T-cell (primary cell): ENCODE results near the gene RYR1. TPM values are rescaled to one million over a fixed set of nuclear protein-coding genes. Genes with fewer than 3 reads are reported as not detected.
"Not testable (repeated sequence)": the region's sequence is repeated elsewhere in the genome, so short reads cannot be mapped to it uniquely, and the experiment has no call there.

Experiments
- ATAC-seq, 4 experiments: fragments of 200-7000 bp in 3 of 4; fragments of 150-1000 bp in 1 of 4; cut with Tn5 transposase; replicated peaks in 1 of 4; 1 replicate in 3 of 4; 2 replicates in 1 of 4; pipeline ENCODE4 v1.10.0; 2021; ENCODE audit warnings: moderate library complexity in 3 of 4, mild to moderate bottlenecking in 2 of 4, moderate number of reproducible peaks in 1 of 4
- CTCF ChIA-PET, 2 donors: fragments of 300-600 bp; sonication (Branson Sonifier 250); formaldehyde crosslinking; loops; one replicate each; lab custom pipeline; 2022; ENCODE audit warnings: antibody characterized with exemption in 2 of 2; lab: Charles Lee
- POLR2A ChIA-PET, 2 donors: fragments of 300-600 bp; sonication (Branson Sonifier 250); formaldehyde crosslinking; loops; one replicate each; lab custom pipeline; 2022; ENCODE audit warnings: antibody characterized with exemption in 2 of 2; lab: Charles Lee
- DNase-seq, 35 experiments: peaks; one replicate each; pipeline versions ENCODE4 v3.0.0 to v3.0.0-alpha.2; 2013 to 2023
- H3K27ac ChIP-seq: one replicate; pipeline ENCODE4 v1.5.1; 2013; ENCODE audit warnings: low read length
- H3K27me3 ChIP-seq, 2 experiments: replicated peaks in 1 of 2; 1 replicate in 1 of 2; 2 replicates in 1 of 2; pipeline versions ENCODE4 v1.6.1 to v1.7.0; 2013; ENCODE audit warnings: low read length in 1 of 2, mixed read lengths in 1 of 2; ENCODE audit not compliant: control insufficient read depth in 2 of 2, insufficient read depth in 2 of 2; ENCODE audit errors: extremely low read depth in 1 of 2
- H3K36me3 ChIP-seq, 2 donors: 1 replicate in 1 of 2; 2 replicates in 1 of 2; pipeline versions ENCODE4 v1.6.1 to v1.7.0; 2013; ENCODE audit warnings: low read length in 1 of 2; ENCODE audit not compliant: control insufficient read depth in 2 of 2, insufficient read depth in 1 of 2; ENCODE audit errors: extremely low read depth in 1 of 2
- H3K4me1 ChIP-seq, 2 experiments: 1 replicate in 1 of 2; 2 replicates in 1 of 2; pipeline versions ENCODE4 v1.6.1 to v1.7.0; 2013; ENCODE audit warnings: low read length in 2 of 2, mixed read lengths in 1 of 2; ENCODE audit not compliant: insufficient read depth in 2 of 2, control insufficient read depth in 1 of 2; ENCODE audit errors: extremely low read depth in 1 of 2
- H3K4me3 ChIP-seq, 2 donors: 1 replicate in 1 of 2; 2 replicates in 1 of 2; pipeline versions ENCODE4 v1.5.1 to v1.7.0; 2013; ENCODE audit warnings: mild to moderate bottlenecking in 2 of 2, low read length in 1 of 2, moderate library complexity in 1 of 2; ENCODE audit not compliant: control insufficient read depth in 1 of 2; ENCODE audit errors: extremely low read depth in 1 of 2
- H3K9me3 ChIP-seq: 2 replicates; pipeline ENCODE4 v1.7.0; 2013
- H3K27ac Mint-ChIP-seq, 2 donors: one replicate each; pipeline ENCODE4 v1.8.0; 2020 to 2021; ENCODE audit warnings: mild to moderate bottlenecking in 2 of 2, mixed read lengths in 2 of 2
- H3K27me3 Mint-ChIP-seq, 2 donors: one replicate each; pipeline ENCODE4 v1.8.0; 2021 to 2022; ENCODE audit warnings: mixed read lengths in 2 of 2
- H3K36me3 Mint-ChIP-seq: one replicate; pipeline ENCODE4 v1.8.0; 2021; ENCODE audit warnings: mixed read lengths
- H3K4me1 Mint-ChIP-seq, 3 donors: one replicate each; pipeline ENCODE4 v1.8.0; 2020 to 2022; ENCODE audit warnings: mixed read lengths in 3 of 3, mild to moderate bottlenecking in 1 of 3
- H3K4me3 Mint-ChIP-seq, 3 donors: one replicate each; pipeline ENCODE4 v1.8.0; 2020 to 2022; ENCODE audit warnings: mild to moderate bottlenecking in 3 of 3, mixed read lengths in 3 of 3, moderate library complexity in 3 of 3
- H3K9me3 Mint-ChIP-seq, 3 donors: one replicate each; pipeline ENCODE4 v1.8.0; 2020 to 2022; ENCODE audit warnings: mixed read lengths in 3 of 3
- WGBS: methylation state at CpG from one replicate; pipeline ENCODE4 v1.1.5; 2013; ENCODE audit warnings: missing lambda C conversion rate; ENCODE audit not compliant: insufficient coverage; 5-methylcytosine and 5-hydroxymethylcytosine counted together
- total RNA-seq, 35 experiments: library from RNA in 6 of 35; stranded (reverse) in 6 of 35; fragments of 120-200 nt in 1 of 35; gene quantifications; one replicate each; pipeline versions ENCODE4 v1.2.1 to v1.2.4 and lab custom pipeline; 2013 to 2026

Gene RYR1
- total RNA-seq, 5 donors from 2014 or later (not counting 1 experiment from before 2014, with no cell fraction given): 1.1 to 3.8 (median 2.9) TPM

GRCh38 chr19:38596057-38596981 is 162.8 kb downstream of the RYR1 start:
- peak in 4 of 35 experiments; percentile 6 to 27 (median 21) for DNase-seq
- Histone ChIP-seq H3K4me1 (no peaks in the 10 kb centered on the region), H3K27me3 (no peaks in the 10 kb centered on the region), H3K36me3 (peaks cover 3 to 70% of the 10 kb centered on the region in 2 donors), H3K4me3 (no peak overlapping the region), H3K27ac (no peak overlapping the region), H3K9me3 (no peaks in the 10 kb centered on the region)
- H3K4me3 Mint-ChIP-seq: no peak overlapping the region
- POLR2A ChIA-PET: no interaction called here
- peaks cover 0 to 5% (median 0%) of the 10 kb centered on the region in 3 donors for H3K4me1 Mint-ChIP-seq
- ATAC-seq: peak in 1 of 4 experiments; percentile 37
- 94% methylated on average over 52 of the region's 55 CpGs for WGBS
- H3K9me3 Mint-ChIP-seq: no peaks in the 10 kb centered on the region
- no peaks in the 10 kb centered on the region for H3K27me3 Mint-ChIP-seq
- CTCF ChIA-PET: no interaction called here
- H3K27ac Mint-ChIP-seq: no peak overlapping the region
- H3K36me3 Mint-ChIP-seq: peaks cover 35% of the 10 kb centered on the region

- peaks cover 0 to 5% (median 0%) of the 10 kb centered on the region in 3 donors for H3K4me1 Mint-ChIP-seq
- no peaks in the 10 kb centered on the region for H3K9me3 ChIP-seq
- peaks cover 39% of the 10 kb centered on the region for H3K36me3 Mint-ChIP-seq
- H3K36me3 ChIP-seq: peaks cover 3 to 67% of the 10 kb centered on the region in 2 donors
- no peak for DNase-seq
- POLR2A ChIA-PET: no interaction called here
- no peaks in the 10 kb centered on the region for H3K9me3 Mint-ChIP-seq
- no peaks in the 10 kb centered on the region for H3K4me1 ChIP-seq
- no peak overlapping the region for H3K4me3 ChIP-seq
- no peak overlapping the region for H3K4me3 Mint-ChIP-seq
- no peaks in the 10 kb centered on the region for H3K27me3 ChIP-seq
- no peak overlapping the region for H3K27ac ChIP-seq
- 94% methylated on average over 7 of the region's 11 CpGs for WGBS
- ATAC-seq: no peak
- no peaks in the 10 kb centered on the region for H3K27me3 Mint-ChIP-seq
- H3K27ac Mint-ChIP-seq: no peak overlapping the region
- CTCF ChIA-PET: no interaction called here
Observed at GRCh38 chr19:38597075-38597474, 163.6 kb downstream of the RYR1 start.

DNA sequence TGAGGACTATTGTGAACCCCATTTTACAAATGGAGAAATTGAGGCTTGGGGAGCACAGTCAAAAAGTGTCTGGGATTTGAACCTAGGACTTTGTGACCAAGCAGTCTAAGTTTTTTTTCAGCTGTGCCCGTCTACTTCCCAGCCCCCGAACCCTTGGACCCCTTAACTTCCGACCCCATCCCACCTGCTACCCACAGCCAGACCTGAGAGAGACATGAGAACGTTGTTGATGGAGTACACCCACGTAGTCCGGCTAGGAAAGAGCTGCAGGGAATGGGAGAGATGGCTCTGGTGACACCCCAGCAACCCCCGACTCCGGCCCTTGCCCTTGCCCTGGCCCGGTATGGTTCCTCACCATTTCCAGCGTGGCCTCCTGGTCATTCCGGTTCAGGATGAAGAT is 166.2 kb downstream of the RYR1 start:
- H3K27me3 ChIP-seq: no peaks in the 10 kb centered on the region
- Mint-ChIP-seq H3K27ac (no peak overlapping the region), H3K9me3 (no peaks in the 10 kb centered on the region), H3K4me3 (no peak overlapping the region), H3K36me3 (peaks cover 35% of the 10 kb centered on the region), H3K4me1 (peaks cover 0 to 5% (median 0%) of the 10 kb centered on the region in 3 donors), H3K27me3 (no peaks in the 10 kb centered on the region)
- ATAC-seq: no peak
- H3K27ac ChIP-seq: no peak overlapping the region
- no peak for DNase-seq
- ChIA-PET POLR2A (no interaction called here), CTCF (no interaction called here)
- no peaks in the 10 kb centered on the region for H3K4me1 ChIP-seq
- 97% methylated on average over 6 of the region's 11 CpGs for WGBS
- H3K36me3 ChIP-seq: peaks cover 0 to 51% of the 10 kb centered on the region in 2 donors
- no peaks in the 10 kb centered on the region for H3K9me3 ChIP-seq
- H3K4me3 ChIP-seq: no peak overlapping the region

- DNase-seq, ATAC-seq, H3K27me3 ChIP-seq, H3K27ac ChIP-seq, H3K4me3 Mint-ChIP-seq, CTCF ChIA-PET, H3K4me3 ChIP-seq, H3K27ac Mint-ChIP-seq, H3K4me1 ChIP-seq, H3K9me3 ChIP-seq, POLR2A ChIA-PET, H3K9me3 Mint-ChIP-seq, H3K4me1 Mint-ChIP-seq, H3K27me3 Mint-ChIP-seq: not testable (repeated sequence)
- H3K36me3 Mint-ChIP-seq: peaks cover 24% of the 10 kb centered on the region
- H3K36me3 ChIP-seq: peaks cover 13 to 47% of the 10 kb centered on the region in 2 donors
- WGBS: no CpG with 5 or more reads among the region's 5 CpGs
Observed at GRCh38 chr19:38602856-38603255, 169.4 kb downstream of the RYR1 start.

- Mint-ChIP-seq H3K4me1 (no peaks in the 10 kb centered on the region), H3K27ac (no peak overlapping the region), H3K9me3 (no peaks in the 10 kb centered on the region), H3K36me3 (peaks cover 32% of the 10 kb centered on the region), H3K27me3 (no peaks in the 10 kb centered on the region), H3K4me3 (no peak overlapping the region)
- CTCF ChIA-PET: no interaction called here
- POLR2A ChIA-PET: no interaction called here
- Histone ChIP-seq H3K36me3 (peaks cover 25 to 60% of the 10 kb centered on the region in 2 donors), H3K4me3 (no peak overlapping the region), H3K27ac (no peak overlapping the region), H3K27me3 (no peaks in the 10 kb centered on the region), H3K4me1 (no peaks in the 10 kb centered on the region), H3K9me3 (no peaks in the 10 kb centered on the region)
- 92% methylated on average over 6 of the region's 6 CpGs for WGBS
- DNase-seq: no peak
- ATAC-seq: no peak
Observed at GRCh38 chr19:38606131-38606530, 172.6 kb downstream of the RYR1 start.

- peaks cover 43% of the 10 kb centered on the region for H3K36me3 Mint-ChIP-seq
- H3K4me1 ChIP-seq: peaks cover 5 to 56% of the 10 kb centered on the region in 2 experiments
- peaks cover 41 to 54% (median 48%) of the 10 kb centered on the region in 3 donors for H3K4me1 Mint-ChIP-seq
- H3K9me3 Mint-ChIP-seq: no peaks in the 10 kb centered on the region
- peaks cover 22 to 52% of the 10 kb centered on the region in 2 donors for H3K36me3 ChIP-seq
- H3K4me3 ChIP-seq: no peak overlapping the region
- DNase-seq (no peak), ATAC-seq (no peak)
- H3K4me3 Mint-ChIP-seq: peak overlapping the region in 1 of 3 donors; percentile 98
- H3K9me3 ChIP-seq: no peaks in the 10 kb centered on the region
- no peak overlapping the region for H3K27ac ChIP-seq
- no peaks in the 10 kb centered on the region for H3K27me3 Mint-ChIP-seq
- no peak overlapping the region for H3K27ac Mint-ChIP-seq
- no CpG with 5 or more reads among the region's 3 CpGs for WGBS
- H3K27me3 ChIP-seq: no peaks in the 10 kb centered on the region
- ChIA-PET POLR2A (no interaction called here), CTCF (interaction anchor here in 1 of 2 donors (0.7 kb wide), 1 partner anchor 111 kb away, joined by 13 read pairs; no protein-coding TSS in a partner anchor)
Observed at GRCh38 chr19:38614289-38614688, 180.8 kb downstream of the RYR1 start.
